GM21526 (cell line): ENCODE measurements around the gene PTPRH.

ENCODE experiments used
- ATAC-seq: cut with Tn5 transposase; IDR thresholded peaks from one replicate; pipeline ENCODE4 v1.9.1; 2021; ENCODE audit warnings: moderate library complexity; ENCODE audit not compliant: unreplicated experiment, low FRiP score

The PTPRH gene

GRCh38 chr19:55134736-55135135 is 74.6 kb downstream of the PTPRH start:
- ATAC-seq = no peak

- no peak for ATAC-seq
These were observed 75.5 kb downstream of the PTPRH start for GRCh38 chr19:55133639-55134444.

- ATAC-seq = no peak
These were observed 76.7 kb downstream of the PTPRH start for GRCh38 chr19:55132453-55133129.

- ATAC-seq = no peak
These were observed 77.9 kb downstream of the PTPRH start for GRCh38 chr19:55131421-55131820.
